Measurements from ENCODE around the gene SRSF4.
"Not testable (repeated sequence)": the region's sequence is repeated elsewhere in the genome, so short reads cannot be mapped to it uniquely, and the experiment has no call there.

The SRSF4 gene

DNA sequence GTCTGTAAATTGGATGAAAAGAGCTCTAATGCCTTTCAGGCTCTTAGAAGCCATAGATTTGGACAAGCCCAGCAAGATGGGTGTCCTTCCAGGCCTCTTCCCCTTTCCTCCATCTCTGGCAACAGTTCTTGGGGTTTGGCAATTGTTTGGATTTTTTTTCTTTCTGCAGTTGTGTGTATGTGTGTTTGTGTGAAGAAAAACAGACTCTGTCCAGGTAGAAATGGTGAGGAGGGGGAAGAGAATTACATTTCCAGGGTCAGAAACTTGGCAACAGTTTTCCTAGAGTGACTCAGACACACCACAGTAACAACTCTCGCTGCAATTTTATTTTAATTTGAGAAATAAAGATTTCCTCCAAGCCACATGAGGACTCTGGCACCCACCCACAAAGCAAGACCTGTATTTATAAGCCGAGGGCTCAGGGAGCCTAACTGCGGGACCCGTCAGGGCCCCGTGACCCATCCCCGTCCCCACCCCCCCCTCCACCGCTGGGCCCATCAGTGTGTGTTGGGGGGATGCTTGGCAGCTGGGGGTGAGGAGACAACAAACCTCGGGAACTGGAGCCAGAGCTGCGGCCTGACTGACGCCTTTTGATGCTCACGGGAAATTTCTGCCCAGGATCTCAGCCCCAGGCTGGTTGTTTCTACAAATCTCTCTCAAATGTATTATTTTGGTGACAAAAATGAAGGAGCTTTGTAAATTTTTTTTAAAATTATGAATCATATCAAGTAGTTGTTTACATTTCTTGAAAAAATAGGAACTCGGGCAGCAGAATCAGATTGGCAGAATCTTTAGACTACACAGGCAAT lies 62.4 kb downstream of the SRSF4 start:
- Mint-ChIP-seq H3K9me3 (no peaks in the 10 kb centered on the region), H3K27ac (no peak overlapping the region), H3K36me3 (ENCODE audit: low read depth) (peaks cover 21% of the 10 kb centered on the region), H3K27me3 (ENCODE audit: low read depth) (peaks cover 20% of the 10 kb centered on the region), H3K4me1 (ENCODE audit: low read depth) (no peaks in the 10 kb centered on the region), H3K4me3 (no peak overlapping the region)

DNA sequence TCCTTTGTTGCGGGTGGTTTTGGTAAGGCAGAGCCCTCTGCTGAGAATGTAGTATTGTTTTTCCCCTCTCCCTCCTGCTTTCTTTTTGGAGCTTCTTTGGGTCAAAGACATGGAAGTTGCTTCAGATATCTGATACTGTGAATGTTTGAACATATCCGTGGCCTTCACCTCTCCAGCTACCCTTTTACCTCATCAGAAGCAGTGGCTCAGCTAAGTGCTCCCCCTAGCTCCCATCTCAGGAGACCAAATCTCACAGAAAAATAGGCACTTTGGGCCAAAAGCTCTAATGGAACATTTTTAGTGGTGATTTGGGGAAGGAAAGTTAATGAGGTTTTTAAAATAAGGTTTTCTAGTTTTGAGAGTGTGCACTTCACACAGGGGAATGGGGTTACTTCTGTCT lies 64.3 kb downstream of the SRSF4 start:
- no peak overlapping the region for H3K27ac Mint-ChIP-seq
- peaks cover 30% of the 10 kb centered on the region for H3K36me3 Mint-ChIP-seq (ENCODE audit: low read depth)
- H3K9me3 Mint-ChIP-seq: no peaks in the 10 kb centered on the region

DNA sequence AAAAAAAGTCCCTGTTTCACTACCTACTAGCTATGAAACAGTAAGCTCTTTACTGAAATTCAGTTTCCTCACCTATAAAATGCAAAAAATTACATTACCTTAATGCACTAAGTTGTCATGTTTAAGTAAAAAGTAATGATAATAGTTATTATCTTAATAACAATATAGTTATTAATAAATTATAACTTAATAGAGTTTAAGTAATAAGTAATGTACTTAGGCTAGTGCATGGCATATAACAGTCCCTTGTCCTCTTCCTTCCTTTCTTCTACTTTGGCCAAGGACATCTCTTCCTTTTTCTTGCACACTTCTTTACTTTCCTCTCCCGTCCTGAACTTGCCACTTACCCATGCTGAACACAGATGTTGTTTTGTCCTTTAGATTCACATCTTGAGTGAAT lies 67.0 kb downstream of the SRSF4 start:
- Mint-ChIP-seq H3K9me3 (no peaks in the 10 kb centered on the region), H3K27me3 (ENCODE audit: low read depth) (peaks cover under 1% of the 10 kb centered on the region), H3K27ac (no peak overlapping the region), H3K4me3 (no peak overlapping the region), H3K4me1 (ENCODE audit: low read depth) (no peaks in the 10 kb centered on the region), H3K36me3 (ENCODE audit: low read depth) (peaks cover 35% of the 10 kb centered on the region)

More for the DNA sequence above, 64.3 kb downstream of the SRSF4 start:
- Mint-ChIP-seq H3K4me1 (ENCODE audit: low read depth) (no peaks in the 10 kb centered on the region), H3K27me3 (ENCODE audit: low read depth) (peaks cover 14% of the 10 kb centered on the region), H3K4me3 (no peak overlapping the region)

DNA sequence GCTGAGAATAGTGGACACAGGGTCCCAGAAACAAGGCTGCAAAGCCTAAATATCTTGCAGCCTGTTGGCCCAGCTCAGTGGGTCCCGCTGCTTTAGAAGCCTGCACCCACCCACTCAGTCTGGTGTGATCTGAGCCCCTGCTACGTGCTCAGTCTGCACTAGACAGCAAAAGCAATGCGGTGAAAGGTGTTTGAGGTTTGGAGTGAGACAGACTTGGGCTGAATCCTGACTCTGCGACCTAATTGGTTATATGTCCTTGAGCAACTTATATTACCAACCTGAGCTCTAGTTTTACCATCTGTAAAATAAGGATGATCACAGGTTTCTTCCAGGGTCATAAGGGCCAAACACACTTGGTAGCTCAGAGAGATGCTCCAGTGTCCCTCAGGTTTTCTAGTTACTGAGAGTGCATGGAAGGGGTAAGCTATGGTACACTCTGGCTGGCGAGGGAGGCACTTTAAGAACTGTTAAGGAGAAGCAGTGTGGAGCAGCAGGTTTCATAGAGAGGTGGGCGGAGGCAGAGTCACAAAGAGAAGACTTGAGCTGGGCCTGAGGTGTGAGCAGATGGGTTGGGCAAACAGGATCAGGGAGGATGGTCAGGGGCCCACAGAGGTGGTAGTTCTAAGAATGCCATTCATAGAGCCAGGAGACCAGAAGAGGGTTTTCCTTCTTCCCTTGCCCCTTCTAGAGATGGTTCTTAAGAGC lies 68.1 kb downstream of the SRSF4 start:
- Mint-ChIP-seq H3K36me3 (ENCODE audit: low read depth) (peaks cover 31% of the 10 kb centered on the region), H3K9me3 (no peaks in the 10 kb centered on the region), H3K27ac (peak overlapping the region; percentile 16), H3K27me3 (ENCODE audit: low read depth) (no peaks in the 10 kb centered on the region), H3K4me1 (ENCODE audit: low read depth) (no peaks in the 10 kb centered on the region), H3K4me3 (no peak overlapping the region)

DNA sequence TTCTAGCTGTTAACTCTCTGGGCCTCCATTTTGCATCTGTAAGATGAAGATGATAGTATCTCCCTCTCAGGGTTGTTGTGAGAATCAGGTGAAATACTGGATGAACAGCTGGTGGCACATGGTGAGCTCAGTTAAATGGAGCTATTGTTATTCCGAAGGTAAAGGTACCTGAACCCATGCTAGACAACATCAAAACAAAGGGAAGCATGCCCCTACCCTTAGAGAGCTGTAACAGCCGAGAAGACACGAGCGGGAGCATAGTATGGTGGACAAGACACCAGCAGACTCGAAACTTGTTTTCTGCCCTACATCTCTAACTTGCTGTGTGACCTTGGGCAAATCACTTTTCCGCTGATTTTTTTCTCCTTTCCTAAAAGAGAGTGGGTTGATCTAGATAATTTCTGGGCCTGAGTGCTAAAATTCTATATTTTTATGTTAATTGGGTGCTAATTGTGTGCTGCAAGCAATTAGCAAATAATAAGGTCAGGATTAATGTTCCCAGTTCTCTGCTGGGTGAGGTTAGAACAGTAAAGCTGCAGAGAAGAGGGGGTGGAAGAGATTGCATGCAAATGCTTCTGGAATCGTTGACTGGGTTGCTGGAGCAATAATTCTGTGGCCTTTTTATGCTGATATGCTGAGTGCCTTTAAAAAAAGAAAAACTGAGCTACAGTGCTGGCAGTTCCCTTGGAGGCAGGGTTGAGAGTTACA lies 68.8 kb downstream of the SRSF4 start:
- H3K4me3 Mint-ChIP-seq: no peak overlapping the region
- H3K36me3 Mint-ChIP-seq (ENCODE audit: low read depth): peaks cover 28% of the 10 kb centered on the region
- no peaks in the 10 kb centered on the region for H3K4me1 Mint-ChIP-seq (ENCODE audit: low read depth)
- H3K27ac Mint-ChIP-seq: no peak overlapping the region
- no peaks in the 10 kb centered on the region for H3K27me3 Mint-ChIP-seq (ENCODE audit: low read depth)
- no peaks in the 10 kb centered on the region for H3K9me3 Mint-ChIP-seq

DNA sequence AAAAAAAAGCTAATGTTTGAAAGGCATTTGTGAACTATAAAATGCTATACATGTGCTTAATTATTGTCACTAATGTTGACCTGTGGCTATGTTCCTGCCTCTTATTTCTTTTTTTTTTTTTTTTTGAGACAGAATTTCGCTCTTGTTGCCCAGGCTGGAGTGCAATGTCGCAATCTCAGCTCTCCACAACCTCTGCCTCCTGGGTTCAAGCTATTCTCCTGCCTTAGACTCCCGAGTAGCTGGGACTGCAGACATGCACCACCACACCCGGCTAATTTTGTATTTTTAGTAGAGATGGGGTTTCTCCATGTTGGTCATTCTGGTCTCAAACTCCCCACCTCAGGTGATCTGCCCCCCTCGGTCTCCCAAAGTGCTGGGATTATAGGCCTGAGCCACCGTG lies 73.7 kb downstream of the SRSF4 start:
- not testable (repeated sequence) for H3K4me3 Mint-ChIP-seq; H3K4me1 Mint-ChIP-seq (ENCODE audit: low read depth); H3K27ac Mint-ChIP-seq; H3K9me3 Mint-ChIP-seq; H3K27me3 Mint-ChIP-seq (ENCODE audit: low read depth)
- peaks cover 18% of the 10 kb centered on the region for H3K36me3 Mint-ChIP-seq (ENCODE audit: low read depth)

DNA sequence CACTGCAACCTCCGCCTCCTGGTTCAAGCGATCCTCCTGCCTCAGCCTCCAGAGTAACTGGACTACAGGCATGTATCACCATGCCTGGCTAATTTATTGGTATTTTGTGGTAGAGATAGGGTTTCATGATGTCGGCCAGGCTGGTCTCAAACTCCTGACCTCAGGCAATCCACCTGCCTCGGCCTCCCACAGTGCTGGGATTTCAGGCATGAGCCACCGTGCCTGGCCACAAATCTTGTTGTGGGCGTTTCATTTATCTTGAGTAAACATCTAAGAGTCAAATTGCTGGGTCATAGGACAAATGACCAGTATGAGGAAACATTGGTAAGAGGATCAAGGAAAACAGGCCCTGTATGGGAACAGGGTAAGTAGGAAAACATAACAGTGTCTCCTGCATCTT lies 75.9 kb downstream of the SRSF4 start:
- Mint-ChIP-seq H3K9me3 (no peaks in the 10 kb centered on the region), H3K27ac (no peak overlapping the region), H3K4me3 (no peak overlapping the region), H3K27me3 (ENCODE audit: low read depth) (no peaks in the 10 kb centered on the region), H3K36me3 (ENCODE audit: low read depth) (peaks cover 14% of the 10 kb centered on the region), H3K4me1 (ENCODE audit: low read depth) (no peaks in the 10 kb centered on the region)

DNA sequence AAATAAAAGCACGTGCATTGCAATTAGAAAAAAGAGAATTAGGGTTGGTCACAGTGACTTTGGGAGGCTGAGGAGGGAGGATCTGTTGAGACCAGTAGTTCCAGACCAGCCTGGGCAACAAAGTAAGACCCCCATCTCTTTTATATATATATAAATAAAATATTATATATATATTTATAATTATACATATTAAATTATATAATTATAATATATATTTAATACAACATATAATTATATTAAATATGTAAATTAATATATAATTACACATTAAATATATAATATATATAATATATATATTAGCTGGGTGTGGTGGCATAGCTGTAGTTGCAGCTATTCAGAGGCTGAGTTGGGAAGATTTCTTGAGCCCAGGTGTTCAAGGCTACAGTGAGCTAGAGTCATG lies 81.2 kb downstream of the SRSF4 start:
- H3K9me3 Mint-ChIP-seq: no peaks in the 10 kb centered on the region
- H3K36me3 Mint-ChIP-seq (ENCODE audit: low read depth): peaks cover 24% of the 10 kb centered on the region
- no peak overlapping the region for H3K4me3 Mint-ChIP-seq
- H3K27me3 Mint-ChIP-seq (ENCODE audit: low read depth): no peaks in the 10 kb centered on the region
- H3K27ac Mint-ChIP-seq: no peak overlapping the region
- H3K4me1 Mint-ChIP-seq (ENCODE audit: low read depth): peaks cover 5% of the 10 kb centered on the region

DNA sequence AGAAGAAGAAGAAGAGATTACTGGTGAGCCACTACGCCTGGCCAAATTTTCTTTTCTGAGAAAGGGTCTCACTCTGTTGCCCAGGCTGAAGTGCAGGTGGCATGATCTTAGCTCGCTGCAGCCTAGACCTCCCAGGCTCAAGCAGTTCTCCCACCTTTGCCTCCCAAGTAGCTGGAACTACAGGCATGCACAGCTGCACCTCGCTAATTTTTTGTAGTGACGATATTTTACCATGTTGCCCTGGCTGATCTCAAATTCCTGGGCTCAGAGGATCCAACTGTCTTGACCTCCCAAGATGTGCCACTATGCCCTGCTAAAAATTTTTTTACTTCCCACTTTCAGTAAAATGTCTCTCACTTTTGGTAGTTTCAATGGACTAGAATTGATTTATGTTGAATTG lies 82.4 kb downstream of the SRSF4 start:
- Mint-ChIP-seq H3K36me3 (ENCODE audit: low read depth) (peaks cover 24% of the 10 kb centered on the region), H3K9me3 (no peaks in the 10 kb centered on the region), H3K27me3 (ENCODE audit: low read depth) (no peaks in the 10 kb centered on the region), H3K27ac (no peak overlapping the region), H3K4me3 (no peak overlapping the region), H3K4me1 (ENCODE audit: low read depth) (peaks cover 5% of the 10 kb centered on the region)

All from T-helper 1 cell treated with Interleukin-12 subunit alpha and Interleukin-12 subunit beta and Interleukin-4 antibody, amounts not matched to agents 30 μg/mL and 1 μg/mL, for 36 hours (primary cell).